DOHH2 (cell line): Measurements from ENCODE around the gene TMEM167A.

Experiments used
- H3F3A ChIP-seq: fragments of 200-600 bp; sonication (generic), shearing (Covaris generic); 2 replicates; pipeline ENCODE4 v1.6.0; 2016; ENCODE audit warnings: antibody characterized with exemption, mild to moderate bottlenecking; ENCODE audit not compliant: control insufficient read depth, insufficient read depth
- H3K27ac ChIP-seq: fragments of 200-600 bp; sonication (generic); 2 replicates; pipeline ENCODE4 v1.5.1; 2014; ENCODE audit warnings: low read depth, mild to moderate bottlenecking, low read length, moderate library complexity
- H3K27me3 ChIP-seq: fragments of 200-600 bp; sonication (generic); 2 replicates; pipeline ENCODE4 v1.6.1; 2014; ENCODE audit warnings: mild to moderate bottlenecking, low read length, mixed read lengths; ENCODE audit not compliant: control insufficient read depth
- H3K36me3 ChIP-seq: fragments of 200-600 bp; sonication (generic); 2 replicates; pipeline ENCODE4 v1.6.1; 2014; ENCODE audit warnings: mild to moderate bottlenecking, low read length, moderate library complexity, mixed read lengths; ENCODE audit not compliant: control insufficient read depth
- H3K4me1 ChIP-seq: fragments of 200-600 bp; sonication (generic); 2 replicates; pipeline ENCODE4 v1.6.1; 2014; ENCODE audit warnings: mild to moderate bottlenecking, low read length, mixed read lengths; ENCODE audit not compliant: control insufficient read depth
- H3K4me2 ChIP-seq: fragments of 200-600 bp; sonication (generic); 2 replicates; pipeline ENCODE4 v1.6.0; 2014; ENCODE audit warnings: mild to moderate bottlenecking, low read length, moderate library complexity
- H3K4me3 ChIP-seq: fragments of 200-600 bp; sonication (generic); 2 replicates; pipeline ENCODE4 v1.5.1; 2014; ENCODE audit warnings: mild to moderate bottlenecking, low read length, mixed read lengths
- H3K79me2 ChIP-seq: fragments of 200-600 bp; sonication (generic); 2 replicates; pipeline ENCODE4 v1.6.1; 2014; ENCODE audit warnings: mild to moderate bottlenecking, low read length, mixed read lengths; ENCODE audit not compliant: control insufficient read depth
- H3K9me2 ChIP-seq: fragments of 200-600 bp; sonication (generic); replicated peaks from 2 replicates; pipeline ENCODE4 v1.6.1; 2014; ENCODE audit warnings: mild to moderate bottlenecking, low read length, mixed read lengths; ENCODE audit not compliant: control insufficient read depth
- H3K9me3 ChIP-seq: fragments of 200-600 bp; sonication (generic); 2 replicates; pipeline ENCODE4 v1.6.1; 2014; ENCODE audit warnings: antibody characterized with exemption, low read length, mixed read lengths; ENCODE audit not compliant: control insufficient read depth, insufficient read depth
- H4K20me1 ChIP-seq: fragments of 200-600 bp; sonication (generic); 2 replicates; pipeline ENCODE4 v1.6.0; 2014; ENCODE audit warnings: low read depth, mild to moderate bottlenecking, antibody characterized with exemption, low read length, moderate library complexity; ENCODE audit not compliant: control insufficient read depth, insufficient read depth
- CTCF ChIP-seq: fragments of 200-600 bp; sonication (generic); IDR thresholded peaks from one replicate; pipeline ENCODE4 v1.5.1; 2014; ENCODE audit warnings: antibody characterized with exemption, mild to moderate bottlenecking, low read depth, low read length; ENCODE audit not compliant: poor library complexity, severe bottlenecking
- EZH2phosphoT487 ChIP-seq: fragments of 200-600 bp; sonication (generic); IDR thresholded peaks from 2 replicates; pipeline ENCODE4 v1.6.1; 2017; ENCODE audit warnings: borderline replicate concordance, mild to moderate bottlenecking, antibody characterized with exemption, low read length, moderate library complexity, mixed read lengths

The TMEM167A gene

GRCh38 chr5:83084336-83084735, 7.1 kb upstream of the TMEM167A start:
- Histone ChIP-seq H3F3A (no peaks in the 10 kb centered on the region), H3K4me2 (no peak overlapping the region), H3K9me3 (no peaks in the 10 kb centered on the region), H3K4me1 (no peaks in the 10 kb centered on the region), H3K4me3 (no peak overlapping the region), H3K27me3 (no peaks in the 10 kb centered on the region), H3K36me3 (no peaks in the 10 kb centered on the region), H3K27ac (no peak overlapping the region), H3K79me2 (peaks cover 64% of the 10 kb centered on the region), H3K9me2 (no peaks in the 10 kb centered on the region), H4K20me1 (no peaks in the 10 kb centered on the region)
- TF ChIP-seq EZH2phosphoT487 (no peak), CTCF (no peak)

DNA sequence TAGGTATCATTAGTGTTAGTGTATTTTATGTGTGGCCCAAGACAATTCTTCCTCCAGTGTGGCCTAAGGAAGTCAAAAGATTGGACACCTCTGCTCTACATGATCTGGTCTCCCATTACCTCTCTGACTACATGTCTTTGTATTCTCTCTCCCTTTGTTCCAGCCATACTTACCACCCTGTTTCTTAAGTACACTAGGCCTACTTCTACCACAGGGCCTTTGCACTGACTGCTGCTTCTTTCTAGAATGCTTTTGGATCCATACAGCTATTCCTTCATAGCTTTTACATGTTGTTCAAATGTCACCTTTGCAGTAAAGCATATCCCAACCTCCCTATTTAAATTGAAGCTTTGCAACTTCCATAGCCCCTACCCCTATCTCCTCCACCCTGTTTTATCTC, 5.6 kb upstream of the TMEM167A start:
- Histone ChIP-seq H3K27ac (no peak overlapping the region), H3K4me3 (no peak overlapping the region), H3K27me3 (no peaks in the 10 kb centered on the region), H3K9me3 (no peaks in the 10 kb centered on the region), H3K79me2 (peaks cover 72% of the 10 kb centered on the region), H3K4me1 (peaks cover 6% of the 10 kb centered on the region), H3F3A (no peaks in the 10 kb centered on the region), H4K20me1 (no peaks in the 10 kb centered on the region), H3K4me2 (no peak overlapping the region), H3K36me3 (peaks cover 2% of the 10 kb centered on the region; the same call in 1 of the 2 replicates), H3K9me2 (no peaks in the 10 kb centered on the region)
- no peak for TF ChIP-seq CTCF
- TF ChIP-seq EZH2phosphoT487 = no peak

GRCh38 chr5:83077662-83078261, 568 bp upstream of the TMEM167A start:
- H3F3A ChIP-seq = no peaks in the 10 kb centered on the region
- H3K9me2 ChIP-seq = no peaks in the 10 kb centered on the region
- H3K27me3 ChIP-seq = no peaks in the 10 kb centered on the region
- H3K36me3 ChIP-seq = peaks cover 36% of the 10 kb centered on the region
- H4K20me1 ChIP-seq = no peaks in the 10 kb centered on the region
- peaks cover 89% of the 10 kb centered on the region for H3K79me2 ChIP-seq
- H3K4me2 ChIP-seq = peak overlapping the region; percentile 71
- H3K27ac ChIP-seq = peak overlapping the region; percentile 80
- peaks cover 14% of the 10 kb centered on the region for H3K4me1 ChIP-seq
- no peak for TF ChIP-seq EZH2phosphoT487
- no peak for TF ChIP-seq CTCF
- peak overlapping the region; percentile 85 for H3K4me3 ChIP-seq
- no peaks in the 10 kb centered on the region for H3K9me3 ChIP-seq
